ENCODE data around the gene PDCD4. TPM values are rescaled to one million over a fixed set of nuclear protein-coding genes. Genes with fewer than 3 reads are reported as not detected.

Gene PDCD4
- total RNA-seq, 1 experiment from 2014 or later: 63.0 TPM

- ChIA-PET RAD21 (ENCODE audit: low non-redundant PET in 1 of 2, low total read pairs in 2 of 2, uncharacterized antibody in 2 of 2, unreplicated experiment in 2 of 2) (no interaction called here), CTCF (no interaction called here), POLR2A (no interaction called here)
- no peaks in the 10 kb centered on the region for H3K9me2 ChIP-seq (ENCODE audit: insufficient read depth)
- no peak overlapping the region for H3K4me3 ChIP-seq (replicated peaks in 1 of 2; ENCODE audit: low read depth in 1 of 2, low read length in 2 of 2)
- DNase-seq (ENCODE audit: low read depth, low spot score): no peak
- H3K27ac ChIP-seq (ENCODE audit: low read depth, low read length): no peak overlapping the region
- intact Hi-C loops (cut with micrococcal nuclease): no loop called here
- H3K27me3 ChIP-seq (ENCODE audit: insufficient read depth, low read length): no peaks in the 10 kb centered on the region
- no peak overlapping the region for H3K4me2 ChIP-seq (ENCODE audit: low read length)
- H3K36me3 ChIP-seq (ENCODE audit: control insufficient read depth in 1 of 2, insufficient read depth in 2 of 2, low read length in 2 of 2): no peaks in the 10 kb centered on the region
- no peak overlapping the region for H2AFZ ChIP-seq (ENCODE audit: low read depth, low read length, poor library complexity, severe bottlenecking)
- BruUV-seq (replicated peaks): no TSS peak
- no peak for TF ChIP-seq POLR2A (IDR thresholded peaks at IDR 0.05; ENCODE audit: borderline replicate concordance, extremely low read depth, insufficient read depth, insufficient read length)
- TF ChIP-seq ATF3 (IDR thresholded peaks at IDR 0.05): no peak
- TF ChIP-seq SIN3A (IDR thresholded peaks at IDR 0.05; ENCODE audit: low read depth): no peak
- no peak for TF ChIP-seq CBX3 (IDR thresholded peaks at IDR 0.05; ENCODE audit: low read depth)
- TF ChIP-seq ZNF274 (IDR thresholded peaks at IDR 0.05; ENCODE audit: low read depth, low read length): no peak
- no peak for TF ChIP-seq SP1 (IDR thresholded peaks at IDR 0.05; ENCODE audit: low read depth)
- no peak for TF ChIP-seq EGR1 (IDR thresholded peaks at IDR 0.05; ENCODE audit: low read depth)
- TF ChIP-seq EZH2phosphoT487 (IDR thresholded peaks at IDR 0.05; ENCODE audit: borderline replicate concordance): no peak
- H3K79me2 ChIP-seq (ENCODE audit: insufficient read depth, low read length): no peaks in the 10 kb centered on the region
- no peaks in the 10 kb centered on the region for H3K9me3 ChIP-seq (ENCODE audit: control insufficient read depth in 1 of 2, insufficient read depth in 1 of 2, low read depth in 1 of 2, low read length in 2 of 2)
- H3K4me1 ChIP-seq (ENCODE audit: control insufficient read depth in 1 of 2, insufficient read depth in 2 of 2, low read length in 2 of 2): no peaks in the 10 kb centered on the region
- no peak overlapping the region for H3K9ac ChIP-seq (ENCODE audit: low read length)
- ATAC-seq: no peak
- no peaks in the 10 kb centered on the region for H4K20me1 ChIP-seq (ENCODE audit: insufficient read depth)
Observed at GRCh38 chr10:110829721-110830410, 41.9 kb upstream of the PDCD4 start.

- DNase-seq (ENCODE audit: low read depth, low spot score) (no peak), ATAC-seq (no peak)
- no peak overlapping the region for H3K27ac ChIP-seq (ENCODE audit: low read depth, low read length)
- CTCF ChIA-PET: no interaction called here
- no peaks in the 10 kb centered on the region for H3K79me2 ChIP-seq (ENCODE audit: insufficient read depth, low read length)
- POLR2A ChIA-PET: no interaction called here
- H3K4me1 ChIP-seq (ENCODE audit: control insufficient read depth in 1 of 2, insufficient read depth in 2 of 2, low read length in 2 of 2): no peaks in the 10 kb centered on the region
- no peak overlapping the region for H2AFZ ChIP-seq (ENCODE audit: low read depth, low read length, poor library complexity, severe bottlenecking)
- no peaks in the 10 kb centered on the region for H3K9me3 ChIP-seq (ENCODE audit: control insufficient read depth in 1 of 2, insufficient read depth in 1 of 2, low read depth in 1 of 2, low read length in 2 of 2)
- intact Hi-C loops (cut with micrococcal nuclease): no loop called here
- no TSS peak for BruUV-seq (replicated peaks)
- H3K27me3 ChIP-seq (ENCODE audit: insufficient read depth, low read length): no peaks in the 10 kb centered on the region
- RAD21 ChIA-PET (ENCODE audit: low non-redundant PET in 1 of 2, low total read pairs in 2 of 2, uncharacterized antibody in 2 of 2, unreplicated experiment in 2 of 2): no interaction called here
- H4K20me1 ChIP-seq (ENCODE audit: insufficient read depth): no peaks in the 10 kb centered on the region
- no peaks in the 10 kb centered on the region for H3K9me2 ChIP-seq (ENCODE audit: insufficient read depth)
- H3K4me3 ChIP-seq (replicated peaks in 1 of 2; ENCODE audit: low read depth in 1 of 2, low read length in 2 of 2): no peak overlapping the region
- no peaks in the 10 kb centered on the region for H3K36me3 ChIP-seq (ENCODE audit: control insufficient read depth in 1 of 2, insufficient read depth in 2 of 2, low read length in 2 of 2)
- no peak overlapping the region for H3K9ac ChIP-seq (ENCODE audit: low read length)
- no peak overlapping the region for H3K4me2 ChIP-seq (ENCODE audit: low read length)
- no peak for TF ChIP-seq EZH2 (IDR thresholded peaks at IDR 0.05)
- TF ChIP-seq SIN3A (IDR thresholded peaks at IDR 0.05; ENCODE audit: low read depth): no peak
- TF ChIP-seq TCF7L2 (IDR thresholded peaks at IDR 0.05; ENCODE audit: borderline replicate concordance, extremely low read depth, insufficient read depth, insufficient read length): no peak
- no peak for TF ChIP-seq YY1 (IDR thresholded peaks at IDR 0.05; ENCODE audit: extremely low read depth, insufficient replicate concordance, low read depth, low read length)
- TF ChIP-seq SP1 (IDR thresholded peaks at IDR 0.05; ENCODE audit: low read depth): no peak
- TF ChIP-seq POLR2A (IDR thresholded peaks at IDR 0.05; ENCODE audit: borderline replicate concordance, extremely low read depth, insufficient read depth, insufficient read length): no peak
- no peak for TF ChIP-seq POLR2AphosphoS5 (IDR thresholded peaks at IDR 0.05; ENCODE audit: low read depth, low read length)
- TF ChIP-seq RAD21 (IDR thresholded peaks at IDR 0.05; ENCODE audit: low read depth): no peak
- no peak for TF ChIP-seq ZBTB33 (IDR thresholded peaks at IDR 0.05; ENCODE audit: extremely low read depth, insufficient replicate concordance, low read length)
Observed at GRCh38 chr10:110833234-110833940, 38.3 kb upstream of the PDCD4 start.

All from HCT116 (cell line).